K562 (cell line): Measurements from ENCODE around the gene TSPYL6.

Experiments
- CEBPB ChIP-seq: fragments of 450-650 bp; IDR thresholded peaks from 2 replicates; pipeline ENCODE4 v1.6.1; 2016; ENCODE audit warnings: missing genetic modification characterization, missing compliant biosample characterization
- CREB5 ChIP-seq: fragments of 250-450 bp; sonication (Bioruptor Pico); IDR thresholded peaks from 2 replicates; pipeline ENCODE4 v1.5.0; 2020; ENCODE audit warnings: mild to moderate bottlenecking
- CTCF ChIP-seq, 3 experiments: IDR thresholded peaks in 2 of 3; conservative IDR thresholded peaks in 1 of 3; 2 replicates each; pipeline ENCODE4 v1.5.1; 2011 to 2012; ENCODE audit warnings: low read length in 3 of 3, mild to moderate bottlenecking in 3 of 3, control low read depth in 2 of 3, improper control_type of control experiment in 1 of 3, inconsistent platforms in 1 of 3, low read depth in 1 of 3, mixed read lengths in 1 of 3, moderate library complexity in 1 of 3; ENCODE audit not compliant: insufficient read depth in 2 of 3
- FOXM1 ChIP-seq, 2 experiments: fragments of 450-650 bp in 1 of 2; sonication (generic) in 1 of 2; formaldehyde crosslinking in 1 of 2; IDR thresholded peaks; 2 replicates each; pipeline versions ENCODE4 v1.6.1 to v1.9.0; 2017 to 2022; ENCODE audit warnings: low read depth in 2 of 2, mild to moderate bottlenecking in 2 of 2, missing genetic modification reagents in 1 of 2, moderate library complexity in 1 of 2
- GTF2F1 ChIP-seq: IDR thresholded peaks from 2 replicates; pipeline ENCODE4 v1.6.1; 2011; ENCODE audit warnings: low read depth, low read length, improper control_type of control experiment
- JUND ChIP-seq, 2 experiments: IDR thresholded peaks; 2 replicates in 1 of 2; 3 replicates in 1 of 2; pipeline ENCODE4 v1.6.1; 2011; ENCODE audit warnings: borderline replicate concordance in 2 of 2, low read depth in 2 of 2, low read length in 2 of 2, improper control_type of control experiment in 1 of 2, missing biosample characterization in 1 of 2, missing genetic modification characterization in 1 of 2, missing genetic modification reagents in 1 of 2
- MTA1 ChIP-seq: fragments of 450-650 bp; IDR thresholded peaks from 2 replicates; pipeline ENCODE4 v1.6.1; 2017; ENCODE audit warnings: borderline replicate concordance
- POLR2A ChIP-seq: fragments of 450-650 bp; conservative IDR thresholded peaks from 2 replicates; pipeline ENCODE4 v1.6.1; 2016
- RAD21 ChIP-seq, 2 experiments: fragments of 250-450 bp in 1 of 2; fragments of 450-650 bp in 1 of 2; sonication (Bioruptor Pico) in 1 of 2; formaldehyde crosslinking in 1 of 2; IDR thresholded peaks in 1 of 2; conservative IDR thresholded peaks in 1 of 2; 2 replicates each; pipeline versions ENCODE4 v1.4.0 to v1.8.0; 2020 to 2022; ENCODE audit warnings: mild to moderate bottlenecking in 2 of 2, moderate library complexity in 1 of 2
- TCF7L2 ChIP-seq: fragments of 150-350 bp; IDR thresholded peaks from 2 replicates; pipeline ENCODE4 v1.6.1; 2016; ENCODE audit warnings: low read depth, mild to moderate bottlenecking, low read length, moderate library complexity
- ZNF740 ChIP-seq, 3 experiments: fragments of 200-800 bp in 1 of 3; sonication (Bioruptor generic) in 1 of 3; sonication (generic) in 1 of 3; formaldehyde crosslinking in 1 of 3; IDR thresholded peaks; 2 replicates each; pipeline versions ENCODE4 v1.6.1 to v1.8.0; 2016 to 2022; ENCODE audit warnings: mild to moderate bottlenecking in 2 of 3, missing compliant biosample characterization in 2 of 3, missing genetic modification characterization in 2 of 3, missing genetic modification reagents in 1 of 3

GRCh38 chr2:54207666-54208195, 48.3 kb downstream of the TSPYL6 start:
- no peak for TF ChIP-seq TCF7L2
- TF ChIP-seq GTF2F1, result no peak
- no peak for TF ChIP-seq CTCF (IDR thresholded peaks at IDR 0.05 in 2 of 3, conservative IDR thresholded peaks at IDR 0.05 in 1 of 3; ENCODE audit: insufficient read depth in 2 of 3, low read depth in 1 of 3, low read length in 3 of 3)
- TF ChIP-seq FOXM1 (IDR thresholded peaks at IDR 0.05; ENCODE audit: low read depth), result no peak
- TF ChIP-seq FOXM1 (CRISPR knock-in tag; IDR thresholded peaks at IDR 0.05; ENCODE audit: low read depth), result no peak
- no peak for TF ChIP-seq JUND (IDR thresholded peaks at IDR 0.05; ENCODE audit: borderline replicate concordance, low read depth, low read length)
- TF ChIP-seq JUND (tag; IDR thresholded peaks at IDR 0.05; ENCODE audit: borderline replicate concordance, low read depth, low read length), result no peak
- TF ChIP-seq ZNF740 (CRISPR knock-in tag; IDR thresholded peaks at IDR 0.05), result no peak
- no peak for TF ChIP-seq ZNF740 (tag; IDR thresholded peaks at IDR 0.05)
- TF ChIP-seq MTA1, result no peak
- TF ChIP-seq POLR2A, result no peak
- no peak for TF ChIP-seq RAD21 (CRISPR knock-in tag; conservative IDR thresholded peaks at IDR 0.05 in 1 of 2, IDR thresholded peaks at IDR 0.05 in 1 of 2)
- no peak for TF ChIP-seq CREB5 (CRISPR knock-in tag)
- TF ChIP-seq CEBPB (tag), result no peak
